Endothelial cell (in vitro differentiated cells): ENCODE results near the gene PCGF3. TPM values are rescaled to one million over a fixed set of nuclear protein-coding genes. Genes with fewer than 3 reads are reported as not detected.

ENCODE experiments used
- DNase-seq: peaks from one replicate; pipeline ENCODE4 v3.0.0; 2021; ENCODE audit warnings: low spot score
- H3K27ac Mint-ChIP-seq: one replicate; pipeline ENCODE4 v1.8.0; 2021; ENCODE audit warnings: mixed read lengths, inconsistent platforms; ENCODE audit not compliant: unreplicated experiment
- H3K27me3 Mint-ChIP-seq: one replicate; pipeline ENCODE4 v1.8.0; 2021; ENCODE audit warnings: mild to moderate bottlenecking, moderate library complexity, mixed read lengths, inconsistent platforms; ENCODE audit not compliant: unreplicated experiment
- H3K36me3 Mint-ChIP-seq: one replicate; pipeline ENCODE4 v1.8.0; 2021; ENCODE audit warnings: mild to moderate bottlenecking, low read depth, mixed read lengths, inconsistent platforms; ENCODE audit not compliant: unreplicated experiment
- H3K4me1 Mint-ChIP-seq: one replicate; pipeline ENCODE4 v1.8.0; 2021; ENCODE audit warnings: mild to moderate bottlenecking, mixed read lengths, inconsistent platforms; ENCODE audit not compliant: unreplicated experiment
- H3K4me3 Mint-ChIP-seq: one replicate; pipeline ENCODE4 v1.8.0; 2021; ENCODE audit warnings: mild to moderate bottlenecking, mixed read lengths, inconsistent platforms; ENCODE audit not compliant: unreplicated experiment
- H3K9me3 Mint-ChIP-seq: one replicate; pipeline ENCODE4 v1.8.0; 2021; ENCODE audit warnings: mixed read lengths, inconsistent platforms; ENCODE audit not compliant: unreplicated experiment
- CTCF ChIP-seq: fragments of 200-600 bp; sonication (generic); IDR thresholded peaks from one replicate; pipeline ENCODE4 v1.5.0; 2021; ENCODE audit warnings: antibody characterized with exemption; ENCODE audit not compliant: unreplicated experiment
- total RNA-seq: library from RNA; stranded (reverse); fragmentation: NEBNext Ultra II Directional; extraction: Animal tissue kit (Norgen Biotek cat#: 25700); gene quantifications from one replicate; pipeline ENCODE4 v1.2.1, GENCODE V29; 2021; ENCODE audit not compliant: unreplicated experiment

PCGF3 gene
- total RNA-seq, 1 donor from 2014 or later = 84.5 TPM

DNA sequence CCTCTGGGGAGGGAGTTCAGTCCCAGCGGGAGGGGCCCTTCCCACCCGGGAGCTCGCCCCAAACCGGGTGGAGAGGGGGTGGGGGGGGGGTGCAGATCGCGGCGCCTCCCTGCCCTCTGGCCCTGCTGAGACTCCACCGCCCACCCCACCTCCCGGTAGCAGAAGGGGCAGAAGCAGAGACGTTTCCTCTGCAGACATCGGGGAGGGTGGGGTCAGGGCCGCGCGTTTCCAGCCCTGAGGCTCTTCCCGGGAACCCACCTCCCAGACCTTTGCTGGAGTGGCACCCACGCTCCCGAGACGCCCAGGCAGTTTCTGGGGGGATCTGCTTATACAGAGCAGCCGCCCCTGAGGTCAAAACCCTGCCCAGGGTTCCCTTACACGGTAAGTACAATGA is 90.1 kb downstream of the PCGF3 start:
- Mint-ChIP-seq H3K9me3 (no peaks in the 10 kb centered on the region), H3K36me3 (no peaks in the 10 kb centered on the region), H3K4me1 (peaks cover 4% of the 10 kb centered on the region), H3K27me3 (peaks cover 22% of the 10 kb centered on the region), H3K4me3 (no peak overlapping the region), H3K27ac (no peak overlapping the region)
- DNase-seq = no peak
- no peak for TF ChIP-seq CTCF

DNA sequence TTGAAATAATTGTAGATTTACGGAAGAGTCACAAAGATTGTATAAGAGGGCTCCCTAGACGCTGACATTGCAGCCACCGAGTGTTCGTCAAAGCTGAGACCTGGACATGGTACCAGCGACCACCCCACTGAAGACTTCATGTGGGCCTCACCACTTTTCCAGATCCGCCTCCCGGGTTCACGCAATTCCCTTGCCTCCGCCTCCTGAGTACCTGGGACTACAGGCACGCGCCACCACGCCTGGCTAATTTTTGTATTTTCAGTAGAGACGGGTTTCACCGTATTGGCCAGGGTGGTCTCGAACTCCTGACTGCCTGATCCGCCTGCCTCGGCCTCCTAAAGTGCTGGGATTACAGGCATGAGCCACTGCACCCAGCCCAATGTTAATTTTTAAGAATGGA is 90.6 kb downstream of the PCGF3 start:
- Mint-ChIP-seq H3K9me3 (no peaks in the 10 kb centered on the region), H3K36me3 (no peaks in the 10 kb centered on the region), H3K4me3 (no peak overlapping the region), H3K4me1 (peaks cover 4% of the 10 kb centered on the region), H3K27me3 (peaks cover 21% of the 10 kb centered on the region), H3K27ac (no peak overlapping the region)
- DNase-seq = no peak
- TF ChIP-seq CTCF = no peak

- Mint-ChIP-seq H3K36me3 (no peaks in the 10 kb centered on the region), H3K9me3 (no peaks in the 10 kb centered on the region), H3K4me3 (no peak overlapping the region), H3K4me1 (peaks cover 4% of the 10 kb centered on the region), H3K27ac (no peak overlapping the region), H3K27me3 (peaks cover 21% of the 10 kb centered on the region)
- no peak for TF ChIP-seq CTCF
- DNase-seq = no peak
Measured at GRCh38 chr4:797066-797465, 91.4 kb downstream of the PCGF3 start.

DNA sequence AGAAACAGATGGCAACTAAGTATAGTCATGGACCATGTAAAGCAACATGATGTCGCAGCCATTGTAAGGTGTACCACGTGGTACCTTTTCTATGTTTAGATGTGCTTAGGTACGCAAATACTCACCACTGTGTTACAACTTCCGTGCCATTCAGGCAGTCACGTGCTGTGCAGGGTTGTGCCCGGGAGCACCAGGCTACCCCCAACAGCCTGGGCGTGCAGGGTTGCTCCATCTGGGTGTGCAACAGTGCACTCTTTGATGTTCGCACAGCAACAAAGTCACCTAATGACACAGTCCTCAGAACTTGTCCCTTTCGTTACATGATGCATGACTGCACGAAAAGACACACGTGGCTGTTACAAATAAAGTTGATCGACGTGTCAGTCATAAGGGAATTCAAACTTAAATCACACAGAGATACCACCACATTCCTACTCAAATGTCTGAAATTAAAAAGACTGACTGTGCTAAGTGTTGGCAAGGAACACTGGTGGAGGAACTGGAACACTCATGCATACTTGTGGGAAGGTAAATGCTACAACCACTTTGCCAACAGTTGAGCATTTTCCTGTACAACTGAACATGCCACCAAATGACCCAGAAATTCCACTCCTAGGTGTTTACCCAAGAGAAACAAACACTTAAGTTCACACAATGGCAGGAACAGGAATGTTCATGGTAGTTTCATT is 95.9 kb downstream of the PCGF3 start:
- H3K27me3 Mint-ChIP-seq = peaks cover 2% of the 10 kb centered on the region
- no peaks in the 10 kb centered on the region for H3K36me3 Mint-ChIP-seq
- no peak overlapping the region for H3K4me3 Mint-ChIP-seq
- TF ChIP-seq CTCF = no peak
- no peaks in the 10 kb centered on the region for H3K9me3 Mint-ChIP-seq
- DNase-seq = no peak
- H3K27ac Mint-ChIP-seq = no peak overlapping the region
- H3K4me1 Mint-ChIP-seq = no peaks in the 10 kb centered on the region

DNA sequence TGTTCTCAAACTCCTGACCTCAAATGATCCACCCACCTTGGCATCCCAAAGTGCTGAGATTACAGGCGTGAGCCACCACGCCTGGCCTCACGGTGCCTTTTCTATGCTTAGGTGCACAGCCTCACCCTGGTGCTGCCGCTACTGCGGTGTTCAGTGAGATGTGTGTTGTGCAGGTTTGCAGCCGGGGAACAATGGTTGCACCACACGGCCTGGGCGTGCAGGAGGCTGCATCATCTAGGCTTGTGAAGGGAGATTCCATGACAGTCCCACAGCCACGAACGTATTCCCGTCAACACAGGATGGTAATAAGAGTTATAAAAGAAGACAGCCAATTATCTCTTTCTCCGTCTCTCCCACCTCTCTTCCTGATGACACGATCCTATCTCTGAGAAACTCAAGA is 98.3 kb downstream of the PCGF3 start:
- no peak for TF ChIP-seq CTCF
- H3K36me3 Mint-ChIP-seq = no peaks in the 10 kb centered on the region
- H3K27ac Mint-ChIP-seq = no peak overlapping the region
- no peak for DNase-seq
- H3K27me3 Mint-ChIP-seq = peaks cover 2% of the 10 kb centered on the region
- H3K4me3 Mint-ChIP-seq = no peak overlapping the region
- no peaks in the 10 kb centered on the region for H3K4me1 Mint-ChIP-seq
- no peaks in the 10 kb centered on the region for H3K9me3 Mint-ChIP-seq
